Measurements from ENCODE around the gene LPIN1. TPM values are rescaled to one million over a fixed set of nuclear protein-coding genes. Genes with fewer than 3 reads are reported as not detected.

The LPIN1 gene
- total RNA-seq, 1 experiment from 2014 or later: 43.1 TPM

DNA sequence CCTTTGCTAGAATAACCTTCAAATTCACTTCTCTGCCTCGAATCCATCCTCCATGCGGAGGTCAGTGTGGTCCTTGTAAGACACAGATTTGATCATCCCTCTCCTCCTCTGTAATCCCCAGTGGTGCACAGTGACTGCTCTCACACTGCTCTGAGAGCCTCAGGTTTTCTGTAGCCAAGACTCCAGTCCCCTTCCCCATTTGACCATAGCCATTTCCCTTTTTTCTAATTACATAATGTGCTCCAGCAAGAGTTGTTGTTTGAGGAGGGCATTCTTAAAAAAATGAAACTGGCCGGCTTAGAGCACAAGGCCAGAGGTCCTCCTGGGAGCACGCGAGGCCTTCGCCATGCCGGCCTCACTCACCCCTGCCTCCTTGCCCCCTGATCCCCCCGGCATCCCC, 34.7 kb upstream of the LPIN1 start:
- no peaks in the 10 kb centered on the region for H3K36me3 ChIP-seq (ENCODE audit: low read depth)
- H3K9me3 ChIP-seq (ENCODE audit: insufficient read depth, low read depth): no peaks in the 10 kb centered on the region; the same call in 1 of the 2 replicates
- ChIA-PET CTCF (no interaction called here), POLR2A (ENCODE audit: unreplicated experiment) (no interaction called here)
- peak overlapping the region; percentile 35; the same call in 1 of the 2 replicates for H3K4me2 ChIP-seq
- peaks cover 76% of the 10 kb centered on the region for H3K4me1 ChIP-seq (replicated peaks; ENCODE audit: insufficient read depth)
- no peaks in the 10 kb centered on the region for H3K79me2 ChIP-seq (ENCODE audit: low read depth)
- no peak overlapping the region for H3K4me3 ChIP-seq
- peaks cover 30% of the 10 kb centered on the region for H3F3A ChIP-seq (ENCODE audit: insufficient read depth, low read depth)
- TF ChIP-seq EZH2 (IDR thresholded peaks at IDR 0.05; ENCODE audit: low read depth): no peak
- H3K27ac ChIP-seq: no peak overlapping the region
- no peaks in the 10 kb centered on the region for H4K20me1 ChIP-seq (ENCODE audit: insufficient read depth)
- intact Hi-C loops (cut with micrococcal nuclease; ENCODE audit: unreplicated experiment): no loop called here
- peak in 1 of 2 experiments; percentile 21 for DNase-seq
- no peak overlapping the region for H2AFZ ChIP-seq
- H3K27me3 ChIP-seq (ENCODE audit: insufficient read depth, low read depth): no peaks in the 10 kb centered on the region
- no peaks in the 10 kb centered on the region for H3K9me2 ChIP-seq (ENCODE audit: insufficient read depth)
- BruUV-seq (replicated peaks): no TSS peak

DNA sequence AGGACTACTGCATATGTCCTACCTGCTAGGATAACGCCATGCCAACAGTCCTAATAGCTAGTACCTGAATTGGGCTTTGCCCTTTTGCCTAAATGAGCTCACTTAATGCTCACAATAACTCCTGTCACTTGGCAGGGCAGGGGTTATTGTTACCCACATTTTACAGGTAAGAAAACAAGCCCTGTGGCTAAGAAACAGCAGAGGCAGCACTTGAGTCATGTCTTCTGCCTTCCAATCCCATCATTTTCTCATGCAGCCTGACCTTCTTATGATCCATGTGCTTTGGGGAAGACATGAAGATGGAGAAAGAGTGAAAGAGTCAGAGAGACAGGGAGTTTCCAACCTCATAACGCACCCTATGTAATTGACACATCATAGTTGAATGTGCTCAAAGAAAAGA, 33.6 kb upstream of the LPIN1 start:
- peak; percentile 7 to 94 for DNase-seq
- no peak for TF ChIP-seq EZH2 (IDR thresholded peaks at IDR 0.05; ENCODE audit: low read depth)
- TF ChIP-seq CTCF (conservative IDR thresholded peaks at IDR 0.05): no peak
- Histone ChIP-seq H3K4me1 (replicated peaks; ENCODE audit: insufficient read depth) (peaks cover 68% of the 10 kb centered on the region), H3K4me2 (peak overlapping the region; percentile 35), H3K9me3 (ENCODE audit: insufficient read depth, low read depth) (no peaks in the 10 kb centered on the region), H3K9me2 (ENCODE audit: insufficient read depth) (no peaks in the 10 kb centered on the region), H3K4me3 (no peak overlapping the region), H3K27ac (peak overlapping the region; percentile 60), H2AFZ (no peak overlapping the region), H3F3A (ENCODE audit: insufficient read depth, low read depth) (peaks cover 30% of the 10 kb centered on the region), H3K27me3 (ENCODE audit: insufficient read depth, low read depth) (no peaks in the 10 kb centered on the region), H3K79me2 (ENCODE audit: low read depth) (no peaks in the 10 kb centered on the region), H3K36me3 (ENCODE audit: low read depth) (no peaks in the 10 kb centered on the region), H4K20me1 (ENCODE audit: insufficient read depth) (no peaks in the 10 kb centered on the region)
- ChIA-PET CTCF (interaction anchor here (0.7 kb wide), 1 partner anchor 26 kb away, joined by 4 read pairs; no protein-coding TSS in a partner anchor), POLR2A (ENCODE audit: unreplicated experiment) (interaction anchor here (0.6 kb wide), 1 partner anchor 15 kb away, joined by 6 read pairs; no protein-coding TSS in a partner anchor)
- no TSS peak for BruUV-seq (replicated peaks)
- intact Hi-C loops (cut with micrococcal nuclease; ENCODE audit: unreplicated experiment): no loop called here

DNA sequence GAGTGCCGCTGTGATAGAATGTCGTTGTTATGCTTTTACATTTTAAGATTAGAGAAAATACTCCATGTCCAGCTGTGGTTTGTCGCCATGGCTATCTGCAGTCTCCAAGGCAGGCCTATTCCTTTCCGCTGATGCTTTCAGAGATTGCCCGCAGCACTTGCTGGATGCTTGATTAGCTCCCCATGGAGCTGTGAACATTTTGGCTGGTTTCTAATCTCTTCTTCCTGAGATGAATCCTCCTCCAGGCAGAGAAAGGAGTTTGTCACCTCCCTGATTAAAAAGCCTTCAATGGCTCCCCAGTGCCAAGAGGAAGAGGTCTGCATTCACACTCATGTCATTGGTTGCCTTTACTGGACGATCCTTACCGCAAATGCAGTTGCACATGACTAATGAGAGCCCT, 32.6 kb upstream of the LPIN1 start:
- BruUV-seq (replicated peaks): no TSS peak
- Histone ChIP-seq H3K36me3 (ENCODE audit: low read depth) (no peaks in the 10 kb centered on the region), H3K27ac (peak overlapping the region; percentile 60), H3K27me3 (ENCODE audit: insufficient read depth, low read depth) (no peaks in the 10 kb centered on the region), H3K4me3 (no peak overlapping the region), H3K4me2 (no peak overlapping the region), H3K9me3 (ENCODE audit: insufficient read depth, low read depth) (no peaks in the 10 kb centered on the region), H3K79me2 (ENCODE audit: low read depth) (no peaks in the 10 kb centered on the region), H3K4me1 (replicated peaks; ENCODE audit: insufficient read depth) (peaks cover 58% of the 10 kb centered on the region), H3F3A (ENCODE audit: insufficient read depth, low read depth) (peaks cover 30% of the 10 kb centered on the region), H2AFZ (no peak overlapping the region), H3K9me2 (ENCODE audit: insufficient read depth) (no peaks in the 10 kb centered on the region), H4K20me1 (ENCODE audit: insufficient read depth) (no peaks in the 10 kb centered on the region)
- intact Hi-C loops (cut with micrococcal nuclease; ENCODE audit: unreplicated experiment): no loop called here
- POLR2A ChIA-PET (ENCODE audit: unreplicated experiment): no interaction called here
- CTCF ChIA-PET: no interaction called here
- TF ChIP-seq EZH2 (IDR thresholded peaks at IDR 0.05; ENCODE audit: low read depth): no peak
- no peak for TF ChIP-seq CTCF (conservative IDR thresholded peaks at IDR 0.05)
- peak in 1 of 2 experiments; percentile 8 for DNase-seq

Measured in PC-9 (cell line).